Peyer's patch (tissue), 4 donors: Measurements from ENCODE around the gene TNFRSF1A.

Experiments used
- CTCF ChIP-seq, 6 experiments: fragments of 450-650 bp in 4 of 6; fragments of 200-600 bp in 2 of 6; sonication (generic) in 1 of 6; IDR thresholded peaks; one replicate each; pipeline ENCODE4 v1.5.1; 2017 to 2019; ENCODE audit warnings: antibody characterized with exemption in 6 of 6, mild to moderate bottlenecking in 3 of 6, moderate library complexity in 1 of 6
- POLR2A ChIP-seq, 2 donors: fragments of 450-650 bp; IDR thresholded peaks; one replicate each; pipeline ENCODE4 v1.5.1; 2017; ENCODE audit warnings: antibody characterized with exemption in 2 of 2, mild to moderate bottlenecking in 2 of 2, moderate library complexity in 2 of 2

DNA sequence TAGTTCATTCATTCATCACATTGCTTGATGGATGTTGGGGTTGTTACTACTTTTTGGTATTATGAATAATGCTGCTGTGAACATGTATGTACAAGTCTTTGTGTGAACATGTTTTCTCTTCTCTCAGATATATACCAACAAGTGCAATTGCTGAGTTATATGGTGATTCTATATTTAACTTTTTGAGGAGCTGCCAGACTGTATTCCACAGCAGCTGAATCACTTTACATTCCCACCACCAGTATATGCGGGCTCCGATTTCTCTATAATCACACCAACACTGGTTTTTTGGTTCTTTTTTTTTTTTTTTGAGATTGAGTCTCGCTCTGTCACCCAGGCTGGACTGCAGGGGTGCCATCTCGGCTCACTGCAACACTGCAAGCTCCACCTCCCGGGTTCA is 53.6 kb downstream of the TNFRSF1A start:
- no peak for TF ChIP-seq POLR2A (IDR thresholded peaks at IDR 0.05)
- no peak for TF ChIP-seq CTCF (IDR thresholded peaks at IDR 0.05)
